Activated naive CD8-positive, alpha-beta T cell (primary cell): ENCODE measurements around the gene BCL7A.

Experiments used
- H3K27ac Mint-ChIP-seq: one replicate; pipeline ENCODE4 v1.8.0; 2021; ENCODE audit warnings: mixed read lengths
- H3K27me3 Mint-ChIP-seq: one replicate; pipeline ENCODE4 v1.8.0; 2021; ENCODE audit warnings: mixed read lengths
- H3K36me3 Mint-ChIP-seq: one replicate; pipeline ENCODE4 v1.8.0; 2021; ENCODE audit warnings: mixed read lengths
- H3K4me1 Mint-ChIP-seq: one replicate; pipeline ENCODE4 v1.8.0; 2021; ENCODE audit warnings: low read depth, mixed read lengths
- H3K4me3 Mint-ChIP-seq: one replicate; pipeline ENCODE4 v1.8.0; 2021; ENCODE audit warnings: mild to moderate bottlenecking, mixed read lengths
- H3K9me3 Mint-ChIP-seq: one replicate; pipeline ENCODE4 v1.8.0; 2021; ENCODE audit warnings: low read depth, mixed read lengths

The BCL7A gene

DNA sequence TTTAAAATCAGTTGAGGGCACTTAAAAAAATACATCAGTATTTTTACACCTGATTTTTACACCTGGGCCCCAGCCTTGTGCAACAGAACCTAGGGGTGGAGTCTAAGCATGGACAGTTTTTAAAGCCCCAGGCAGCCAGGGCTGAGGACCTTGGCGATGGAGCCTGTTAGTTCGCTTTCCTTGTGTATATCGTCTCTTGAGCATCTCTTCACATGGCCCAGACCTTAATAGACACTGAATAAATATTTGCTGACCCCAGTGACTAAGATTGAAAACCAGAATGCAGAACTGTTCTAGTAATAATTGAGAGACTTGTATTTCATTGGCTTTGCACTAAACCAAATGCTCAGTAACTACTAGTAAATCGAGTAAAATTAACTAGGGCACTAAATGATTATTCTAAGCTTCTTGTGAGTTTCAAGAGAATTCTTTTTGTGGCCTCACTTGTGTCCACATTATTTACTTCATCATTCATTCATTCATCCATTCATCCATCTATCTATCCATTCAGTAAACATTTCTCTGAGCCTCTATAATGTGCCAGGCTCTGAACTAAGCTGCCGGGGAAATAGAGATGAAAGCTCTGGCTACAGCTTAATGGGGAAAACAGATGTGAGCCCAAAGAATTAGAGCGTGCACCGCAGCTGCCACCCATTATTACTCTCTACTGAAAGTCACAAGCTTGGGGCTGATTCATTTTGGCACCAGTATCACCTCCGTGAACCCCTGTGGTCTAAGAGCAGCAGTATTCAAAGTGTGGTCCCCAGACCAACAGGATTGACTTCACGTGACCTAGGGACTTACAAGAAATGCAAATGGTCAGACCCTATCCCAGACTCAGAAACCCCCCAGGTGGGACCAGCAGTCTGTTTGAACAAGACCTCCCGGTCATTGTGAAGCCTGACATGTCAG, 30.7 kb upstream of the BCL7A start:
- H3K27ac Mint-ChIP-seq: no peak overlapping the region
- H3K4me3 Mint-ChIP-seq: no peak overlapping the region
- H3K4me1 Mint-ChIP-seq: peaks cover 11% of the 10 kb centered on the region
- no peaks in the 10 kb centered on the region for H3K9me3 Mint-ChIP-seq
- no peaks in the 10 kb centered on the region for H3K27me3 Mint-ChIP-seq
- no peaks in the 10 kb centered on the region for H3K36me3 Mint-ChIP-seq

DNA sequence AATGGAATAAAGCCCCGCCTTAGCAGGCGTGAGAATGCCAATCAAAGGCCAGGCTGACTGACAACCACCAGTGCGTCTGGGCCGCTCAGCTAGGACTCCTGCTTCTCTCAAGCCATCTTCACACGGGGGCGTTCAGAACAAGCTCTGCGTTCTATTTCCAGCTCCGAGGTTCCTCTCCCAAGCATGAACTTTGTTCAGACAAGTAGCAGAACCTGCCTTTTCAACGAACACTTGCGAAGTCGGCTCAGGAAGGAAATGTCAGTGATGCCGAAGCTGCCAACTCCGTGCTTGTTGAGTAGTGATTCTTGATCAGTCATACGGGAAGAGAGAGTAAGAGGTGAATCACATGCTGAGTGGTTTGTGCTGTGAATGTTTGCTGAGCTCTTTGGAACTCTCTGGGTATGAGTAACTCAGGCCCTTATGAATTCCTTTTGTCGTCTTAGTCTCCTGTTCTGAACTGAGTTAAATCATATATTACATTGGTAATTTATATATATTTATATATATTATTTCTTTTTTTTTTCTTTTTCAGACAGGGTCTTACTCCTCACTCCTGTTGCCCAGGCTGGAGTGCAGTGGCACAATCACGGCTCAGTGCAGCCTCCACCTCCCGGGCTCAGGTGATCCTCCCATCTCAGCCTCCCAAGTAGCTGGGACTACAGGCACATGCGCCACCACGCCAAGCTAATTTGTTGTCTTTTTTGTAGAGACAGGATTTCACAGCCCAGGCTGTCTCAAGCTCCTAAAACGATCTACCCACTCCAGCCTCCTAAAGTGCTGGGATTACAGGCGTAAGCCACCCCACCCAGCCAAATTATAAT, 29.4 kb upstream of the BCL7A start:
- Mint-ChIP-seq H3K9me3 (no peaks in the 10 kb centered on the region), H3K27me3 (no peaks in the 10 kb centered on the region), H3K27ac (peak overlapping the region; percentile 94), H3K4me3 (peak overlapping the region; percentile 68), H3K4me1 (peaks cover 11% of the 10 kb centered on the region), H3K36me3 (no peaks in the 10 kb centered on the region)

DNA sequence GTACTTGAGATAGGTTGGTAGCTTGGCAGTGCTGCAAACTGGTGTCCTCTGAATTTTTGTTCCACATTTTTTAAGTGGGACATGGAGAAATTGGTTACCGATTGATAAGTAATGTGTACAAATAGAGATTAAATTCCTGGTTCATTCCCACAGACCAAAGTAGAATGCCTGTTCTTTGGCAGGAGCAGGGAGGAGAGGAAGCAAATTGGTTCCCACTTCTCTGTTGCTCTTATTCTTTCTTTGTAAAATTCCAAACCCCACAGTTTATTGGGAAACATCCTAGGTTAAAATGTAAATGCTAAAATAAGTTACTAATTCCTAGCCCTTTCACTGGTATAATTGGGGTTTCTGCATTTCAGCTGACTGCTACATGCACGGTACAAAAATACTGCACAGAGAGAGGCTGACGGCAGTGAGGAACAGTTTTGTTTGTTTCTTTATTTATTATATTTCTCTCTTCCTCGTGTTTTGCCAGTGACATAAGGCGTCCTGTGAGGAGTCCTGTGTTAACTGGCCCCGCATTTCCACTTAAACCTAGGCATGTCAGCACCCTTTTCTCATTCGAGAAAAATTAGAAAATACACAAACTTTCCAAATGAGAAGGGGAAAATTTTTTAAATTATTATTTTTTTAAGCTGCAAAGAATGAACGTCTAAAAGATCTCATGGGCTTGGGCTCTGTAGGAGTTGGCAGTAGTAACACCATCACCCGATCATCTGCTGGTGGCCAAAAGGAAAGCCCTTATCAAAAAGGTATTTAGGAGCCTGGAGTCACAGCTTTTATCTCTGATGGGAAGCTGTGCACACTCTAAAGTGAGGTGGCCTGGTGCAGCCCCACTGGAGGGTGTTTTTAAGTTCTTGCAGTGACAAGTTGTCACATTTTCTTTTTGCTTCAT, 25.4 kb upstream of the BCL7A start:
- Mint-ChIP-seq H3K9me3 (peaks cover 4% of the 10 kb centered on the region), H3K4me3 (no peak overlapping the region), H3K4me1 (peaks cover 11% of the 10 kb centered on the region), H3K27me3 (no peaks in the 10 kb centered on the region), H3K36me3 (peaks cover 3% of the 10 kb centered on the region), H3K27ac (no peak overlapping the region)

DNA sequence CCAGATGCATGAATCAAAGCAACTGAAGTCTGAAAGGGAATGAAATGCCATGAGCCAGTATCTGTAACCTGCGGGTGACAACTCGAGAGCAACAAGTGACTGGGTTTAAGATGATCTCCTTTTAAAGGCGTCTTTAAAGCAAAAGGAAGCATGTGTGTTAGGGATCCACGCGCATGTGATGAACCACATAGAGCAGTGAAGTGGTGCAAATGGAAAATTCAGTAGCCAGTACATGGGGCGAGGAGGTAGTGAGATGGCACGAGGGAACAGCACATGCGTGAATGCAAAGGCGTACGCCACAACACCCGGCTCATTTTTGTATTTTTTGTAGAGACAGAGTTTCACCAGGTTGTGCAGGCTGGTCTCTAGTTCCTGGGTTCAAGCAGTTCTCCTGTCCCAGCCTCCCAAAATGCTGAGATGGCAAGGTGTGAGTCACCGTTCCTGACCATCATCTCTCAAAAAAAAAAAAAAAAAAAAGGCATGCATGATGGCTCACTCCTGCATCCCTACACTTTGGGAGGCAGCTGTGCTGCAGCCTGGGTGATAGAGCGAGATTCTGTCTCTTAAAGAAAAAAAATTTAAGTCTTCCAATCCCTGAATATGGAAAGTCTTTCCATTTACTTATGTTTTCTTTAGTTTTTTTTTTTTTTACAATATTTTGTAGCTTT, 24.6 kb upstream of the BCL7A start:
- Mint-ChIP-seq H3K4me1 (peaks cover 5% of the 10 kb centered on the region), H3K9me3 (peaks cover 4% of the 10 kb centered on the region), H3K27me3 (no peaks in the 10 kb centered on the region), H3K36me3 (peaks cover 3% of the 10 kb centered on the region), H3K4me3 (no peak overlapping the region), H3K27ac (no peak overlapping the region)

DNA sequence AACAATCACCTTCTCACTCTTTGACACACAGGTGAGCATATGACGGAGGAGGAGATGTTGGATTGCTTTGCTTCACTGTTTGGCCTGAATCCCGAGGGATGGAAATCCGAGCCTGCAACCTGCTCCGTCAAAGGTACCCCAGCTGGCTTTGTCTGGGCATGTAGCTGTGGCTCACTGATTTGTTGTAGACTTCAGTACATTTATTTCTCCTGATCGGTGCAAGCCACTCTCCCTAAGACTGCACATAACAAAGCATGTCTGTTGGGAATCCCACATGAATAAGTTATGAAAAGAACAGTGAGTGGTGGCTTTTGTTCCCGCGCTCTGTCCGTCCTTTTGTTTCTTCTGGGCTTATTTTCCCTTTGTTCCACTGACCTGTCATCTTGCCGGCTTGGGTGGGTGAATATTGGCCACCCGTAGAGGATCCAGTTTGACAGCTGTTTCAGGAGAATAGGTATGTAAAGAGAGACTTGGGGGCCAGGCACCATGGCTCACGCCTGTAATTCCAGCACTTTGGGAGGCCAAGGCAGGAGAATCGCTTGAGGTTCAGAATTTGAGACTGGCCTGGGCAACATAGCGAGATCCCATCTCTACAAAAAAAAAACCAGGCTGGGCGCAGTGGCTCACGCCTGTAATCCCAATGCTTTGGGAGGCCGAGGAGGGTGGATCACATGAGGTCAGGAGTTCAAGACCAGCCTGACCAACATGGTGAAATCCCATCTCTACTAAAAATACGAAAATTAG, 20.0 kb upstream of the BCL7A start:
- peaks cover 4% of the 10 kb centered on the region for H3K9me3 Mint-ChIP-seq
- peaks cover 19% of the 10 kb centered on the region for H3K4me1 Mint-ChIP-seq
- H3K4me3 Mint-ChIP-seq: no peak overlapping the region
- no peak overlapping the region for H3K27ac Mint-ChIP-seq
- no peaks in the 10 kb centered on the region for H3K27me3 Mint-ChIP-seq
- peaks cover 3% of the 10 kb centered on the region for H3K36me3 Mint-ChIP-seq

DNA sequence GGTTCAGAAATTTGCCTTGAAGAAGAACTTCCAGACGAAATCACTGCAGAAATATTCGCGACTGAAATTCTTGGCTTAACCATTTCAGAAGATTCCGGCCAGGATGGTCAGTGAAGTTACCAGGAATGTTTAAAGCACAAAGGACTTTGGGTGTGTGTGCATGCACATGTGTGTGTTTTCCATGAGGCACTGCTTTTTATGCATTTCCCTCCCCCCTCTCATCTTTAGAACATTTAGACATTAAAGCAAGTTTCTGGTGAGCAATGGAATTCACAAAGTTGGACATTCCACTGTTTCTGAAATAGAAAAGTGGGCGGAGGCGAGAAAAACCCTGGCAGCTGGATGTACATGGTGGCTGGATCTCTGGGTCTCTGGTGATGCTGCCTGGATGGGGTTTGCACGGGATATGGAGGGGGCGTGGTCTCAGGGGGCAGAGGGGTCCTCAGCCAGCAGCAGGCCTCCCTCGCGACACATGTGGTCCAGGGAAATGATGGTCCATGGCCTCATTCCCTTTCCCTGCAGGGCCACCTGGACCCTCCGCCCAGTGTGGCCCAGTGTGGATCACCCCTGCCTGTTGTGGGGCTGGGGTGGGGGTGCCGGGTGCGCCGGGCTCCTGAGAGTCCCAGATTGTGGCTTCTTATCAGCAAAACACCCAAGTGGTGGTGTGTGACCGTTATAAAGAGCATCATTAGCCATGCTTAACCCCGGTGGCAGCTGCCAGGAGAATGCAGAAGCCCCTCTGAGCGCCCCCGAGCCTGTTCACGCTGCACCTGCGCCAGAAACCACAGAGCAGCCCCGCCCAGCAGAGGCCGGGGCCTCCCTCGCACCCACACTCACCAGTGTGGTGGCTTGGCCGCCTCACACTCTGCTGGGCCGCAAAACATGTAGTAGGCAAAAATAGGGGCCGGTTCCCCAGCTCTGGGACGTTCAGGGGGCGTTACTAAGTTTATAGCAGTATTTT, 17.8 kb upstream of the BCL7A start:
- Mint-ChIP-seq H3K36me3 (peaks cover 3% of the 10 kb centered on the region), H3K9me3 (peaks cover 4% of the 10 kb centered on the region), H3K4me1 (peaks cover 24% of the 10 kb centered on the region), H3K4me3 (no peak overlapping the region), H3K27me3 (no peaks in the 10 kb centered on the region), H3K27ac (no peak overlapping the region)

DNA sequence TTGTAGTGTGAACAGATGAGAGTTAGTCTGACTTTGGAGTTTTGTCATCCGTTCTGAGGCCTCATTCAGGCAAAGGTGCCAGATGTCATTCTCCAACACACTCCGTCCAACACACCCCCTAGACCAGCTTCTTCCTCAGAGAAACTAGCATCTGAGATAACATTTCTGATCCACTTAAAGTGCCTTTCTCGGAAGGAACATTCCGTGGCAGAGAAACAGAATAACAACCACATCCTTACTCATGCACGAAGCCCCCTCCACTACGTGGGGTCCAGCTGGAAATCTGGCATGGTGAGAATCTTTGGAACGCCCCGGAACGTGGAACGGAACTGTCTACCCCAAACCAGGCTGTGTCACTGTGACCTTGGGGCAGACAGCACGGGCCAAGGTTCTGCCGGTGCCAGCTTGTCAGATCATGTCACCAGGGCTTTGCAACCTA, 17.0 kb upstream of the BCL7A start:
- peaks cover 3% of the 10 kb centered on the region for H3K9me3 Mint-ChIP-seq
- peaks cover 24% of the 10 kb centered on the region for H3K4me1 Mint-ChIP-seq
- H3K4me3 Mint-ChIP-seq: peak overlapping the region; percentile 17
- H3K36me3 Mint-ChIP-seq: peaks cover 1% of the 10 kb centered on the region
- H3K27me3 Mint-ChIP-seq: no peaks in the 10 kb centered on the region
- H3K27ac Mint-ChIP-seq: no peak overlapping the region

DNA sequence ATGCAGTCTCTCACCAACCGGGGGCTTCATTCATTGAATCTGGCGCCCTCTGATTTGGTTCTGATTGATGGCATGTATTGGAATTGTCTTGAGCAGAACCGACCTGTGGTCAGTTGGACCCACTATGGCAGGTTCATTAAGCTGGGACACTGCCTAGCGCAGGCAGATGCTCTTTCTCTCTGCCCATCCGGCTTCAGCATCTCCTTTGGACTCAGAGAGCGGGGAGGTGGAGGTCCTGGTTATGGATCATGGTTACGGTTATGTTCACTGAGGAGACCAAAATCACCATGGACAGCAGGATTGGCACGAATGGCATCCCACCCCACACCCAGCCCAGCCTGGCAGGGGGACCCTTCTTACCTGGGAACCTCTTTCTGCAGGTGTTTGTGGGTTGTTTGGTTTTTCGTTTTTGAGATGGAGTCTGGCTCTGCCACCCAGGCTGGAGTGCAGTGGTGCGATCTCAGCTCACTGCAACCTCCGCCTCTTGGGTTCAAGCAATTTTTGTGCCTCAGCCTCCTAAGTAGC, 16.4 kb upstream of the BCL7A start:
- no peak overlapping the region for H3K27ac Mint-ChIP-seq
- H3K27me3 Mint-ChIP-seq: no peaks in the 10 kb centered on the region
- no peaks in the 10 kb centered on the region for H3K36me3 Mint-ChIP-seq
- peaks cover 24% of the 10 kb centered on the region for H3K4me1 Mint-ChIP-seq
- no peaks in the 10 kb centered on the region for H3K9me3 Mint-ChIP-seq
- H3K4me3 Mint-ChIP-seq: no peak overlapping the region

DNA sequence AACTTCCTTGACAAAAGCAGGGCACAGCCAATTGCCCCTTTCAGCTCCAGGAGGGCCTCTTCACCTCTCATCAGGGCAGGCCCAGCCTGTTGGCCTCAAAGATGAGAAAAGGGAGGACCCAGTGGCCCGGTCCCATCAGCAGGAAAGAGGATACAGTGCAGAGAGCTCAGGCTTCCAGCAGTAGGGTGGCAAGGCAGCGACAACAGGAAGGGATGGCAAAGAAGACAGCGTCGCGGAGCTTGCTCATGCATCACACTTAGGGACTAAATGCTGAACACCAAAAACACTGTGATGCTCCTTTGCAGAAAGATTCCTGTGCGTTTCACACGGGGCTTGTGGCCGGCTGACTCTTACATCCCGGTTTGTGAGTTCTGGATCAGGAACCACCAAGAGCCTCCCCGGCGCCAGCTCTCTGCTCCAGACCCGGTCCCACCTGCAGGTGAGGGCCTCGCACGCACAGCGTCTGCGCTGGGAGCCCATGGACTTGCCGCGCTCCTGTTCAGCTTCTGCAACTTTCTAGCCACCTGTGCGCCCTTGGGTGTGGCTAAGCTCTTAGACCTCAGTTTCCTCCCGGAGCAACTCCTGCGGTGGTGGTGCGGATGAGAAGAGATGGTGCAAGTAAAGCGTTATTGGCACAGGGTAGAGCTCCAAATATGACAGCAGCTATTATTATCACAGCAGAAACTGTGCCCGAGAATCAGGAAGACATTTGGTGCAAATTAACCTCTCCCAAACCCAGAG, 15.3 kb upstream of the BCL7A start:
- H3K27me3 Mint-ChIP-seq: peaks cover 1% of the 10 kb centered on the region
- no peaks in the 10 kb centered on the region for H3K9me3 Mint-ChIP-seq
- no peak overlapping the region for H3K27ac Mint-ChIP-seq
- H3K36me3 Mint-ChIP-seq: no peaks in the 10 kb centered on the region
- H3K4me1 Mint-ChIP-seq: peaks cover 24% of the 10 kb centered on the region
- peak overlapping the region; percentile 58 for H3K4me3 Mint-ChIP-seq

DNA sequence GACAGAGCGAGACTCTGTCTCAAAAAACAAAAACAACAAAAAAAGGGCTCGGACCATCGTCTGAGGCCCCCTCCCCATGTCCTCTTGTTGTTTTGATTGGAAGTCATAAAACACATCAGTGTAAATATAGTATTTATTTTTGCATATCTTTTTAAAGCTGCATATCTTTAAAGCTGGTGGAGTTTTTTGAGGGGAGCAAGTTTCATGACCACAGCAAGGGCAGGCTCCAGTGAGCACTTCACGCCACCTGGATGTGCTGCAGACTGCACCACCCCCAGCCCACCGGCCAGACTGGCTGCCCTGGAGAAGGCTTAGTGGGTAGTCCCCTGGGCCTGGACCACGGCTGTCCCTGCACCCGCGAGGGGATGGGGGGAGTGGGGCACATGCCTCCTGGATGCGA, 11.9 kb upstream of the BCL7A start:
- H3K36me3 Mint-ChIP-seq: no peaks in the 10 kb centered on the region
- no peak overlapping the region for H3K27ac Mint-ChIP-seq
- H3K9me3 Mint-ChIP-seq: no peaks in the 10 kb centered on the region
- peaks cover 1% of the 10 kb centered on the region for H3K27me3 Mint-ChIP-seq
- no peak overlapping the region for H3K4me3 Mint-ChIP-seq
- H3K4me1 Mint-ChIP-seq: peaks cover 17% of the 10 kb centered on the region

DNA sequence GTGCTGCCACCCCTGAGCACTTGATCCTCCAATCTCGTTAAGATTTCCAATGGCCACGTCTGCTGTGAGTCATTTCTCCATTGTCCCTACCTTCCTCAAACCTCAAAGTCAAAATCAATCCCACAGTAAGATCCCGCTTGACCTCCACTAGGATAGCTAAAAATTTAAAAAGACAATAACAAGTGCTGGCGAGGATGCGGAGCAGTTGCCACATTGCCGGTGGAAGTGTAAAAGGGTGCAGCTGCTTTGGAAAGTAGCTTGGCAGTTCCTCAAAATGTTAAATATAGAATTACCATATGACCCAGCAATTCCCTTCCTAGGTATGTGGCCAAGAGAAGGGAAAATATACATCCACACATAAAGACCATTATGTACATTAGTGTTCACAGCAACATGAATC, 9.5 kb upstream of the BCL7A start:
- no peak overlapping the region for H3K4me3 Mint-ChIP-seq

DNA sequence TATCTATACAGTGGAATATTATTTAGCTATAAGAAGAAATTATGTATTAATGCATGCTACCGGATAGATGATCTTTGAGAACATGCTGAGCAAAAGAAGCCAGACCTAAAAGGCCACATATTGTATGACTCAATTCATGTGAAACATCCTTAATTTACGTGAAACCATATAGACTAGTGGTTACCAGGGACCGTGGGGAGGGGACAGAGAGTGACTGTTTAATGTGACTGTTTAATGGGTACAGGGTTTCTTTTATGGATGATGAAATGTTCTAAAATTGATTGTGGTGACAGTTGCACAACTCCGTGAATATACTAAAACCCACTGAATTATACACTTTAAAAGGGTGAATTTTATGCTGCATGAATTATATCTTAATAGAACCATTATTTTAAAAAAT, 8.5 kb upstream of the BCL7A start:
- H3K4me1 Mint-ChIP-seq: no peaks in the 10 kb centered on the region
- H3K36me3 Mint-ChIP-seq: no peaks in the 10 kb centered on the region
- no peak overlapping the region for H3K27ac Mint-ChIP-seq
- no peaks in the 10 kb centered on the region for H3K9me3 Mint-ChIP-seq
- H3K4me3 Mint-ChIP-seq: no peak overlapping the region
- peaks cover 1% of the 10 kb centered on the region for H3K27me3 Mint-ChIP-seq

More for the DNA sequence above, 9.5 kb upstream of the BCL7A start:
- Mint-ChIP-seq H3K27me3 (peaks cover 1% of the 10 kb centered on the region), H3K9me3 (no peaks in the 10 kb centered on the region), H3K36me3 (no peaks in the 10 kb centered on the region), H3K27ac (no peak overlapping the region), H3K4me1 (peaks cover 2% of the 10 kb centered on the region)
